GM12864 (cell line): Measurements from ENCODE around the gene NOP9.

Experiments used
- DNase-seq: peaks from one replicate; pipeline ENCODE4 v3.0.0-alpha.2; 2011; ENCODE audit warnings: low read depth
- H3K4me3 ChIP-seq: 2 replicates; pipeline ENCODE4 v1.5.1; 2011; ENCODE audit warnings: mild to moderate bottlenecking, low read depth, low read length, control low read depth
- TF ChIP-seq, protein P1 (sequence below): IDR thresholded peaks from 2 replicates; pipeline ENCODE4 v1.5.1; 2011; ENCODE audit warnings: low read depth, mild to moderate bottlenecking, moderate library complexity, low read length, control low read depth, inconsistent platforms; ENCODE audit errors: missing control alignments

The NOP9 gene

DNA sequence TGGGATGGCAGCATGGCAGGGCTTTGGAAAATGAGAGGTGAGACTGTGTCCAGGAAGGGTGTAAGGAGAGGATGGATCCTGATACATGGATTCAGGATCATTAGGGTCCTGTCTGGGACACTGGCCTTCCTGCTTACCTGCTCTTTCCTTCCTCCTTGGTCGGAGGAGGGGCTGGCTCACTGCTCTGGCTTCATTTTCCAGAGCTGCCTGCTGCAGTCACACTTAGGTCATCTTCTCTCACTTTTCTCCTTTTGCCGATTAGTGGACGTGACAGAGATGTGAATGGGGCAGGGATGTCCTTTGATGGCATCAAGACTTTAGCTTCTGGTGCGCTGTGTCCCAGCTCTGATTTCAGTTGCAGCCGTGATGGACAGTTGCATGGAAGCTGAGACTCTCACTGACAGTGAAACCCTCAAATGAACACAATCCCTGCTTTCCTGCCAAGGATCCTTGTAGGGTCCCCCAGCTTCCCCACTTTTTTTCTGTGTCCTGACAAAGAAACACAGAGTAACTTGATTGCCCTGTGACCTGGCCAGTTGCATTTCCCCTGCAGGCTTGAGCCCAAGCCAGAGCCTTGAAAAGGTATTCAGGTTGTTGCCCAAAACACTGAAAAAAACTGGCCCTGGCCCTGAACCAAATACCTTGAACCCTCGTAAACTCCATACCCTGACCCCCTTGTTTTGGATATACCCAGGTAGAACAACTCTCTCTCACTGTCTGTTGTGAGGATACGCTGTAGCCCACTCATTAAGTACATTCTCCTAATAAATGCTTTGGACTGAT is 8.9 kb downstream of the NOP9 start:
- H3K4me3 ChIP-seq, result no peak overlapping the region
- TF ChIP-seq, protein P1, sequence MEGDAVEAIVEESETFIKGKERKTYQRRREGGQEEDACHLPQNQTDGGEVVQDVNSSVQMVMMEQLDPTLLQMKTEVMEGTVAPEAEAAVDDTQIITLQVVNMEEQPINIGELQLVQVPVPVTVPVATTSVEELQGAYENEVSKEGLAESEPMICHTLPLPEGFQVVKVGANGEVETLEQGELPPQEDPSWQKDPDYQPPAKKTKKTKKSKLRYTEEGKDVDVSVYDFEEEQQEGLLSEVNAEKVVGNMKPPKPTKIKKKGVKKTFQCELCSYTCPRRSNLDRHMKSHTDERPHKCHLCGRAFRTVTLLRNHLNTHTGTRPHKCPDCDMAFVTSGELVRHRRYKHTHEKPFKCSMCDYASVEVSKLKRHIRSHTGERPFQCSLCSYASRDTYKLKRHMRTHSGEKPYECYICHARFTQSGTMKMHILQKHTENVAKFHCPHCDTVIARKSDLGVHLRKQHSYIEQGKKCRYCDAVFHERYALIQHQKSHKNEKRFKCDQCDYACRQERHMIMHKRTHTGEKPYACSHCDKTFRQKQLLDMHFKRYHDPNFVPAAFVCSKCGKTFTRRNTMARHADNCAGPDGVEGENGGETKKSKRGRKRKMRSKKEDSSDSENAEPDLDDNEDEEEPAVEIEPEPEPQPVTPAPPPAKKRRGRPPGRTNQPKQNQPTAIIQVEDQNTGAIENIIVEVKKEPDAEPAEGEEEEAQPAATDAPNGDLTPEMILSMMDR, result no peak
- no peak for DNase-seq

DNA sequence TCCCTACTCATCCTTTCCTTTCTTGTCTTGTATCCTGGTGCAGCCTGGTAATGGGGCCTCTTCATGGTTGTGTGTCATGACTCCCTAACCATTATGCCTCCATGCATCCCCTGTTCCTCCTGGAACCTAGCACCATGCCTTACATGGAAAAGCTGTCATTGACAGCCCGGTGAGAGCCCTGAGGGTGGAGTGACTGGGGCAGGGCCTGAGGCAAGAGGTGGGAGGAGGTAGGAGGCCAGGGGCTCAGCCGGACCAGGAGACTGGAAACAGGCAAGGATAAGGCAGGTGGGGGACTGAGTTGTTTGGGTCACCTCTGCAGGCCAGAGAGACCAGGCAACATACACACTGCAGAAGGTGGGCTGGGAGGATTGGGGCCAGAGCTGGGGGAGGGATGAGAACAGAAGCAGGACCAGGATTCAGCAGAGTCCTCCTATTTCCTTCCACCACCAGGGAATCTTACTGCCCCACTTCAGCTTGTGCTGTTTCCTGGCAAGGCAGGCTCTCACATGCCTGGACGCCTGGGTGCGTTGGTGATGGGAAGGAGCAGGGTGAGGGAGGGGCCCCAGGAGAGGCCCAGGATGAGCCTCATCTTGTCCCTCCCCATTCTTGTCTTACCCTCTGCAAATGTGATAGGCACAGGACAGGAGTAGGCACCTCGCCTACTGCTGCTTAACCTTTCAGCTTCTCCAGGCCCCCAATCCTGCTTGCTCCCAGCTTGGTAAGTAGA is 10.1 kb downstream of the NOP9 start, which contains the start of gene LTB4R2:
Gene LTB4R2 (plus strand): TSS at position 603 of the 727 bp plus-strand sequence. CDS start 525 bp downstream, outside the sequence.
- peak within 1 kb of the TSS; percentile 50 for H3K4me3 ChIP-seq
- TF ChIP-seq, protein P1, result no peak
- DNase-seq, result no peak

DNA sequence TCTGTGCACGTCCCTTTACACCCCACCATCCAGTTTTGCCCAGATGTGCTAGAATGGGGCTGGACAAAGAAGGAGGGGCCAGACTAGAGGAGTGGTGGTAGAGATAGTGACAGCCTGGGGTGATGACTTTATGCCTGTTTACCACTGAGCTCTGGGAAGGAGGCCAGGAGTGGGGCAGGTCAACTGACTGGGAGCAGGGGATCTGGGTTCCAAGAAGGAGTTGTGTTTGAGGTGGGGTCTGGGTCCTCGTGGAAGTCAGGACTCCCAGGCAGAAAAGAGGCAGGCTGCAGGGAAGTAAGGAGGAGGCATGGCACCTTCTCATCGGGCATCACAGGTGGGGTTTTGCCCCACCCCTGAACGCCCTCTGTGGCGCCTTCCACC is 10.6 kb downstream of the NOP9 start:
- no peak for DNase-seq
- peak overlapping the region; percentile 50 for H3K4me3 ChIP-seq
- TF ChIP-seq, protein P1, result no peak

DNA sequence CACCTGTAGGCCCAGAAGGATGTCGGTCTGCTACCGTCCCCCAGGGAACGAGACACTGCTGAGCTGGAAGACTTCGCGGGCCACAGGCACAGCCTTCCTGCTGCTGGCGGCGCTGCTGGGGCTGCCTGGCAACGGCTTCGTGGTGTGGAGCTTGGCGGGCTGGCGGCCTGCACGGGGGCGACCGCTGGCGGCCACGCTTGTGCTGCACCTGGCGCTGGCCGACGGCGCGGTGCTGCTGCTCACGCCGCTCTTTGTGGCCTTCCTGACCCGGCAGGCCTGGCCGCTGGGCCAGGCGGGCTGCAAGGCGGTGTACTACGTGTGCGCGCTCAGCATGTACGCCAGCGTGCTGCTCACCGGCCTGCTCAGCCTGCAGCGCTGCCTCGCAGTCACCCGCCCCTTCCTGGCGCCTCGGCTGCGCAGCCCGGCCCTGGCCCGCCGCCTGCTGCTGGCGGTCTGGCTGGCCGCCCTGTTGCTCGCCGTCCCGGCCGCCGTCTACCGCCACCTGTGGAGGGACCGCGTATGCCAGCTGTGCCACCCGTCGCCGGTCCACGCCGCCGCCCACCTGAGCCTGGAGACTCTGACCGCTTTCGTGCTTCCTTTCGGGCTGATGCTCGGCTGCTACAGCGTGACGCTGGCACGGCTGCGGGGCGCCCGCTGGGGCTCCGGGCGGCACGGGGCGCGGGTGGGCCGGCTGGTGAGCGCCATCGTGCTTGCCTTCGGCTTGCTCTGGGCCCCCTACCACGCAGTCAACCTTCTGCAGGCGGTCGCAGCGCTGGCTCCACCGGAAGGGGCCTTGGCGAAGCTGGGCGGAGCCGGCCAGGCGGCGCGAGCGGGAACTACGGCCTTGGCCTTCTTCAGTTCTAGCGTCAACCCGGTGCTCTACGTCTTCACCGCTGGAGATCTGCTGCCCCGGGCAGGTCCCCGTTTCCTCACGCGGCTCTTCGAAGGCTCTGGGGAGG is 11.3 kb downstream of the NOP9 start, which contains the start of gene LTB4R:
Gene LTB4R (plus strand): TSS at position 857 of the 959 bp plus-strand sequence. CDS start 4,150 bp downstream, outside the sequence.
- peak within 1 kb of the TSS; percentile 50 for H3K4me3 ChIP-seq
- TF ChIP-seq, protein P1, result peak; percentile 27
- peak; percentile 26 for DNase-seq

DNA sequence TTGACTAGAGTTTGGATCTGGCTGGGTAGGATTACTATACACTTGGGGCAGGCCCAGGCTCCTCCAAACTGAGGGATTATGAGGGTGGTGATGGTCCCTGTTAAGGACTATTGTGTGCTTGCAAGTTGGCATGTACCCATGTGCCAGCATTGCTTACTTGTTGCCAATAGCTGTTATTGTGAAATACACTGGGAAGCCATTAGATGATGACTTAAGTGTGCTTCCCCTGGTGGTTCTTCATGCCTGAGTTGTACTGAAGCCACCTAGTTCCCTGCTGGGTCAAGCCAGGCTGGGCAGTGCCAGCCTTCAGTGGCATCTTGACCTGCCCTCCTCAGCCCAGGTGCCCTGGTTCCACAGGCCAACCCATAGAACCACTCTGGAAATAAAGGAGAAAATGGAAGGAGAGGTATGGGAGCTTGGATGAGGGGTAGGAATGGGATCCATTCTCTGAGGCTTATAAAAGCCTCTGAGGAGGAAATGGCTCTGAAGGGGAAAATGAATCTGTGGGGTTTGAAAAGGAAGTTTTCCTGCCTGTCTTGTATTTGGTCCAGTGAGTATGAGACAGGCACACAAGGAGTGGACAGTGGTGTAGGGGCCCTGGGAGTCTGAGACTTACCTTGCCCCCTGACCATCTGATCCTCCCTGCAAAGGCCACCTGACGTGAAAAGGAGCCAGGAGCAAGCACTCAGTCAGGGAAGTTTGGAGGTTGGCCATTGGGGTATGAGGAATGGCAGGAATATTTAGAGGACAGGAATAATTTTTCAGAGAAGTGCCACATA is 12.4 kb downstream of the NOP9 start:
- DNase-seq, result no peak
- TF ChIP-seq, protein P1, result peak; percentile 12
- peak overlapping the region; percentile 50 for H3K4me3 ChIP-seq
